ENCODE results near the gene DEPDC5. TPM values are rescaled to one million over a fixed set of nuclear protein-coding genes. Genes with fewer than 3 reads are reported as not detected.

Gene DEPDC5
- total RNA-seq, 1 donor from 2014 or later = 24.6 TPM

- DNase-seq = peak; percentile 83
These were observed 173.2 kb downstream of the DEPDC5 start for GRCh38 chr22:31926969-31927368.

GRCh38 chr22:31927562-31927961 is 173.7 kb downstream of the DEPDC5 start:
- DNase-seq = no peak

- DNase-seq = no peak
These were observed 175.5 kb downstream of the DEPDC5 start for GRCh38 chr22:31929167-31929930.

- DNase-seq = no peak
These were observed 179.0 kb downstream of the DEPDC5 start for GRCh38 chr22:31932863-31933262.

GRCh38 chr22:31933406-31933805 is 179.6 kb downstream of the DEPDC5 start:
- no peak for DNase-seq

GRCh38 chr22:31933816-31934482 is 180.1 kb downstream of the DEPDC5 start:
- DNase-seq = no peak

- no peak for DNase-seq
These were observed 182.3 kb downstream of the DEPDC5 start for GRCh38 chr22:31935961-31936635.

- no peak for DNase-seq
These were observed 183.5 kb downstream of the DEPDC5 start for GRCh38 chr22:31937341-31937740.

- peak; percentile 52 for DNase-seq
These were observed 184.5 kb downstream of the DEPDC5 start for GRCh38 chr22:31938296-31938695.

- DNase-seq = no peak
These were observed 186.7 kb downstream of the DEPDC5 start for GRCh38 chr22:31940506-31940905.

GRCh38 chr22:31942091-31942490 is 188.3 kb downstream of the DEPDC5 start:
- DNase-seq = no peak

- no peak for DNase-seq
These were observed 189.6 kb downstream of the DEPDC5 start for GRCh38 chr22:31943206-31943977.

GRCh38 chr22:31943978-31944699 is 190.3 kb downstream of the DEPDC5 start, which contains the start of gene YWHAH:
Gene YWHAH (plus strand): TSS chr22:31944535. CDS start chr22:31944734, 199 bp downstream.
- peak; percentile 93 for DNase-seq

- no peak for DNase-seq
These were observed 191.1 kb downstream of the DEPDC5 start for GRCh38 chr22:31944700-31945442.

GRCh38 chr22:31945443-31945855 is 191.6 kb downstream of the DEPDC5 start:
- no peak for DNase-seq

GRCh38 chr22:31945971-31946680 is 192.3 kb downstream of the DEPDC5 start:
- no peak for DNase-seq

GRCh38 chr22:31947296-31947695 is 193.5 kb downstream of the DEPDC5 start:
- DNase-seq = no peak

GRCh38 chr22:31948002-31948401 is 194.2 kb downstream of the DEPDC5 start:
- no peak for DNase-seq

- DNase-seq = no peak
These were observed 196.4 kb downstream of the DEPDC5 start for GRCh38 chr22:31950226-31950625.
